Panc1 (cell line): ENCODE data around the gene PLEKHM2. TPM values are rescaled to one million over a fixed set of nuclear protein-coding genes. Genes with fewer than 3 reads are reported as not detected.

Source experiments
- ATAC-seq: fragments of 200-7000 bp; cut with Tn5 transposase; 2 replicates; pipeline ENCODE4 v1.9.1; 2020; ENCODE audit warnings: mild to moderate bottlenecking, moderate library complexity
- BruUV-seq: library from RNA; stranded (reverse); fragments of 400-500 nt; replicated peaks from 2 replicates; lab custom pipeline; 2021; lab: Mats Ljungman, UMichigan
- CTCF ChIA-PET: fragments of 300-600 bp; sonication (Branson Sonifier 250); formaldehyde crosslinking; loops from one replicate; lab custom pipeline; 2022; ENCODE audit warnings: antibody characterized with exemption; lab: Charles Lee
- POLR2A ChIA-PET: fragments of 300-600 bp; sonication (Branson Sonifier 250); formaldehyde crosslinking; loops from one replicate; lab custom pipeline; 2022; ENCODE audit warnings: antibody characterized with exemption; lab: Charles Lee
- DNase-seq: peaks from one replicate; pipeline ENCODE4 v3.0.0-alpha.2; 2010; ENCODE audit warnings: low read depth, low spot score
- H3K27ac ChIP-seq: 2 replicates; pipeline ENCODE4 v1.5.1; 2011; ENCODE audit warnings: mild to moderate bottlenecking, low read length, inconsistent platforms
- H3K27me3 ChIP-seq: fragments of 200-500 bp; sonication (Bioruptor generic); 2 replicates; pipeline ENCODE4 v1.6.0; 2014; ENCODE audit warnings: low read length, inconsistent platforms; ENCODE audit not compliant: control insufficient read depth, insufficient read depth
- H3K36me3 ChIP-seq: fragments of 200-500 bp; sonication (Bioruptor generic); 2 replicates; pipeline ENCODE4 v1.5.1; 2014; ENCODE audit warnings: inconsistent platforms, mild to moderate bottlenecking, low read length, moderate library complexity; ENCODE audit not compliant: control insufficient read depth, insufficient read depth
- H3K4me1 ChIP-seq: 2 replicates; pipeline ENCODE4 v1.5.1; 2011; ENCODE audit warnings: inconsistent platforms, mild to moderate bottlenecking, low read length, moderate library complexity; ENCODE audit not compliant: control insufficient read depth, insufficient read depth
- H3K4me3 ChIP-seq, 2 experiments: 2 replicates each; pipeline ENCODE4 v1.5.1; 2011 to 2012; ENCODE audit warnings: low read depth in 2 of 2, low read length in 2 of 2, mild to moderate bottlenecking in 2 of 2, inconsistent platforms in 1 of 2, moderate library complexity in 1 of 2
- H3K9me3 ChIP-seq: fragments of 200-500 bp; sonication (Bioruptor generic); 2 replicates; pipeline ENCODE4 v1.5.1; 2014; ENCODE audit warnings: low read depth, mild to moderate bottlenecking, inconsistent platforms, low read length, moderate library complexity; ENCODE audit not compliant: control insufficient read depth, insufficient read depth
- CTCF ChIP-seq: fragments of 450-650 bp; IDR thresholded peaks from 2 replicates; pipeline ENCODE4 v1.5.1; 2017; ENCODE audit warnings: mild to moderate bottlenecking
- POLR2AphosphoS5 ChIP-seq: IDR thresholded peaks from 2 replicates; pipeline ENCODE4 v1.6.1; 2012; ENCODE audit warnings: mild to moderate bottlenecking, low read depth, low read length, moderate library complexity
- REST ChIP-seq, 2 experiments: IDR thresholded peaks; 2 replicates each; pipeline ENCODE4 v1.6.1; 2011 to 2012; ENCODE audit warnings: low read depth in 2 of 2, control low read depth in 1 of 2, low read length in 1 of 2, mild to moderate bottlenecking in 1 of 2, moderate library complexity in 1 of 2; ENCODE audit not compliant: insufficient read depth in 1 of 2
- SIN3A ChIP-seq: IDR thresholded peaks from 2 replicates; pipeline ENCODE4 v1.6.1; 2012; ENCODE audit warnings: low read depth, mild to moderate bottlenecking, low read length, moderate library complexity, borderline replicate concordance; ENCODE audit not compliant: insufficient read depth
- TCF7L2 ChIP-seq: IDR thresholded peaks from 2 replicates; pipeline ENCODE4 v1.6.1; 2011; ENCODE audit warnings: mild to moderate bottlenecking, low read depth, low read length, inconsistent platforms
- in situ Hi-C: cut with HindIII; loops from 2 replicates; pipeline ENCODE4 v1.10.0; 2016; ENCODE audit warnings: low sequenced_read_pairs, low pct_unique_long_range_greater_than_20kb
- intact Hi-C: fragments of 100-400 bp; cut with micrococcal nuclease; formaldehyde crosslinking; loops from one replicate; pipeline ENCODE4 v1.10.0; 2022; ENCODE audit not compliant: unreplicated experiment
- total RNA-seq: library from RNA; stranded (reverse); gene quantifications from one replicate; pipeline ENCODE4 v1.2.1, GENCODE V29; 2021; ENCODE audit not compliant: unreplicated experiment

PLEKHM2 gene
- total RNA-seq, 1 experiment from 2014 or later, result 54.6 TPM

- CTCF ChIA-PET, result no interaction called here
- Histone ChIP-seq H3K4me1 (peaks cover 8% of the 10 kb centered on the region; the same call in 1 of the 2 replicates), H3K36me3 (no peaks in the 10 kb centered on the region), H3K4me3 (no peak overlapping the region), H3K9me3 (no peaks in the 10 kb centered on the region), H3K27ac (no peak overlapping the region), H3K27me3 (no peaks in the 10 kb centered on the region)
- no peak for ATAC-seq
- no peak for DNase-seq
- POLR2A ChIA-PET, result no interaction called here
- intact Hi-C loops (no loop called here), in situ Hi-C loops (no loop called here)
- TF ChIP-seq POLR2AphosphoS5 (no peak), CTCF (no peak), REST (IDR thresholded peaks at IDR 0.05; ENCODE audit: insufficient read depth in 1 of 2, low read depth in 2 of 2, low read length in 1 of 2) (no peak), SIN3A (no peak), TCF7L2 (no peak)
- no TSS peak for BruUV-seq
These were observed 6.2 kb downstream of the PLEKHM2 start for GRCh38 chr1:15690317-15690716.

DNA sequence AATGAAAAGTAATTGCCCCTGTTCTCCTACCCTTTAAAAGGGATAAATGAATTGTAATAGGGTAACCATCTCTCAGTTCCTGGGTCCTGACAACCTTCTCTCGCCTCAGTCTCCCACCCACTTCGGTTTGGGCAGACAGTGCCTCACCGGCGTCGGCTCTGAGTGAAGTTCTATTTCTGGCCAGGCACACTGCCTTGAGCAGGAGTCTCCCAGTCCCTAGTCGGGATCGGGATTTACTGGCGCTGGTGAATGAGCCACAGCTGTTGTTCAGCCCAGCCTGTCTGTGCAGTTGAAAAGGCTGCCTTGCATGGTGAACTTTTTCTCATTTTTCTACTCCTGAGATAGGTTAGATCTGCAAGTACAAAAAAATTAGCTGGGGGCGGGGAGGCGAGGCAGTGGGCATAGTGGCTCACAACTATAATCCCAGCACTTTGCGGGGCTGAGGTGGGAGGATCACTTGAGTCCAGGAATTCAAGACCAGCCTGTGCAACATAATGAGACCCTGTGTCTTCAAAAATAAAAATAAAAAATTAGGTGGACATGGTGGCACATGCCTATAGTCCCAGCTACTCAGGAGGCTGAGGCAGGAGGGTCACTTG lies 7.4 kb downstream of the PLEKHM2 start:
- no peak overlapping the region for H3K27ac ChIP-seq
- ChIA-PET CTCF (interaction anchor here (0.5 kb wide), 1 partner anchor 93 kb away, joined by 3 read pairs; no protein-coding TSS in a partner anchor), POLR2A (interaction anchor here (0.5 to 1.0 kb wide), 3 partner anchors 62 to 117 kb away, joined by 3 to 7 read pairs (median 5); no protein-coding TSS in a partner anchor)
- TF ChIP-seq POLR2AphosphoS5, result no peak
- TF ChIP-seq SIN3A, result no peak
- ATAC-seq (no peak), DNase-seq (no peak)
- H3K4me3 ChIP-seq, result no peak overlapping the region
- in situ Hi-C loops (no loop called here), intact Hi-C loops (no loop called here)
- H3K36me3 ChIP-seq, result no peaks in the 10 kb centered on the region
- no TSS peak for BruUV-seq
- no peaks in the 10 kb centered on the region for H3K4me1 ChIP-seq
- no peaks in the 10 kb centered on the region for H3K27me3 ChIP-seq
- H3K9me3 ChIP-seq, result no peaks in the 10 kb centered on the region

DNA sequence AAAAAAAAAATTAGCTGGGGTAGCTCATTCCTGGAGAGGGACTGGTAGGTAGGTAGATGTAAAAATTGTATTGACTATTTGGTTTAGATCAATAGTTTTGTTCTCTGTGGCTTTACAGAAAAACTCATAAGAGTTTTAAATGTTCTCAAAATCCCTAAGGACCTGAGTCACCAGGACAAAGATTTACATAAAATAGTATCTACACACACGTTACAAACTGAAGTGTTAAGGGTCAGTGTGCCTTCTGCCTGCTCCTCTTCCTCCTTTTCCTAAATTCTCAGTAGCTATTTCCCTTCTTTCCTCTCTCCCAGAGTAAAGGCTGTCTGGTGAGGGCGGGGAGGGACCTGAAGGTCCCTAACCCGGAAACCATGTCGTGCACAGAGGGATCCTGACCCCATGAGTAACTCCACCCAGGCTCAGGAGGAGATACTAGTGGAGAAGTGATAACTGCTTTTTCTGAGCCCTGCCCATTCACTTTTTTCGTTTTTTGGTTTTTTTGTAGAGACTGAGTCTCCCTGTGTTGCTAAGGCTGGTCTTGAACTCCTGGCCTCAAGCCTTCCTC lies 8.1 kb downstream of the PLEKHM2 start:
- Histone ChIP-seq H3K27ac (no peak overlapping the region), H3K4me1 (no peaks in the 10 kb centered on the region), H3K36me3 (no peaks in the 10 kb centered on the region), H3K9me3 (no peaks in the 10 kb centered on the region), H3K4me3 (no peak overlapping the region), H3K27me3 (no peaks in the 10 kb centered on the region)
- ATAC-seq (no peak), DNase-seq (no peak)
- intact Hi-C loops, result no loop called here
- in situ Hi-C loops, result no loop called here
- CTCF ChIA-PET, result no interaction called here
- TF ChIP-seq CTCF (no peak), TCF7L2 (no peak)
- POLR2A ChIA-PET, result interaction anchor here (1.0 kb wide), 2 partner anchors 63 to 116 kb away, joined by 5 to 7 read pairs; no protein-coding TSS in a partner anchor
- no TSS peak for BruUV-seq
